Type B pancreatic cell (in vitro differentiated cells): ENCODE measurements around the gene PLIN3. TPM values are rescaled to one million over a fixed set of nuclear protein-coding genes. Genes with fewer than 3 reads are reported as not detected.
"Not testable (repeated sequence)": the region's sequence is repeated elsewhere in the genome, so short reads cannot be mapped to it uniquely, and the experiment has no call there.

Experiments
- DNase-seq: peaks from one replicate; pipeline ENCODE4 v3.0.0; 2021; ENCODE audit warnings: mixed read lengths; ENCODE audit not compliant: unreplicated experiment; ENCODE audit errors: extremely low spot score
- H3K27ac Mint-ChIP-seq: 2 replicates; pipeline ENCODE4 v1.8.0; 2021; ENCODE audit warnings: mild to moderate bottlenecking, mixed read lengths
- H3K27me3 Mint-ChIP-seq: 2 replicates; pipeline ENCODE4 v1.8.0; 2021; ENCODE audit warnings: mixed read lengths
- H3K36me3 Mint-ChIP-seq: 2 replicates; pipeline ENCODE4 v1.8.0; 2021; ENCODE audit warnings: mixed read lengths
- H3K4me1 Mint-ChIP-seq: one replicate; pipeline ENCODE4 v1.8.0; 2021; ENCODE audit warnings: mixed read lengths; ENCODE audit not compliant: unreplicated experiment
- H3K4me3 Mint-ChIP-seq: 2 replicates; pipeline ENCODE4 v1.8.0; 2021; ENCODE audit warnings: mild to moderate bottlenecking, mixed read lengths
- H3K9me3 Mint-ChIP-seq: 2 replicates; pipeline ENCODE4 v1.8.0; 2021; ENCODE audit warnings: mixed read lengths
- total RNA-seq: library from RNA; stranded (reverse); gene quantifications from 2 replicates; pipeline ENCODE4 v1.2.1, GENCODE V29; 2021; ENCODE audit warnings: low replicate concordance
- TF ChIP-seq, protein P1 (sequence below): fragments of 200-600 bp; sonication (generic); conservative IDR thresholded peaks from 2 replicates; pipeline ENCODE4 v1.5.0; 2021; ENCODE audit warnings: antibody characterized with exemption, mild to moderate bottlenecking

PLIN3 gene
- total RNA-seq, 1 donor from 2014 or later: 53.9 TPM

DNA sequence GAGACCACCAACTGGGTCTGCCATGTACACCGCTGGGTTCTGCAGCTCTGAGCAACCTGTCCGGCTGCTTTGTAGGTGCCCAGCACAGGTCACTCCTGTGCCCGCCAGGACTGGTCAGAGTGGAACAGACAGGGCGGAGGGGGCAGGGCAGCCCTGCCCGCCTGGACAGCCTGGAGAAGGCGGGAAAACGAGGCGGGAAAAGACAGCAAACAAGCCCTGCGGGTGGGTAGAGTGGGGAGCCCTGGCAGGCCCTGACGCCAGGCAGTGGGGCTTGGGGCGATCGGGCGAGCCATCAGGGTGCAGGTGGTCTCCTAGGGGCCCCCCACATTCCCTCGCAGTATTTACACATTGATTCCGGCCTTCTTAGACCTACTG lies 41.3 kb upstream of the PLIN3 start:
- no peak for DNase-seq
- Mint-ChIP-seq H3K9me3 (no peaks in the 10 kb centered on the region), H3K4me3 (peak overlapping the region; percentile 76), H3K27me3 (no peaks in the 10 kb centered on the region), H3K27ac (peak overlapping the region; percentile 27), H3K4me1 (peaks cover 23% of the 10 kb centered on the region), H3K36me3 (no peaks in the 10 kb centered on the region)
- TF ChIP-seq, protein P1, sequence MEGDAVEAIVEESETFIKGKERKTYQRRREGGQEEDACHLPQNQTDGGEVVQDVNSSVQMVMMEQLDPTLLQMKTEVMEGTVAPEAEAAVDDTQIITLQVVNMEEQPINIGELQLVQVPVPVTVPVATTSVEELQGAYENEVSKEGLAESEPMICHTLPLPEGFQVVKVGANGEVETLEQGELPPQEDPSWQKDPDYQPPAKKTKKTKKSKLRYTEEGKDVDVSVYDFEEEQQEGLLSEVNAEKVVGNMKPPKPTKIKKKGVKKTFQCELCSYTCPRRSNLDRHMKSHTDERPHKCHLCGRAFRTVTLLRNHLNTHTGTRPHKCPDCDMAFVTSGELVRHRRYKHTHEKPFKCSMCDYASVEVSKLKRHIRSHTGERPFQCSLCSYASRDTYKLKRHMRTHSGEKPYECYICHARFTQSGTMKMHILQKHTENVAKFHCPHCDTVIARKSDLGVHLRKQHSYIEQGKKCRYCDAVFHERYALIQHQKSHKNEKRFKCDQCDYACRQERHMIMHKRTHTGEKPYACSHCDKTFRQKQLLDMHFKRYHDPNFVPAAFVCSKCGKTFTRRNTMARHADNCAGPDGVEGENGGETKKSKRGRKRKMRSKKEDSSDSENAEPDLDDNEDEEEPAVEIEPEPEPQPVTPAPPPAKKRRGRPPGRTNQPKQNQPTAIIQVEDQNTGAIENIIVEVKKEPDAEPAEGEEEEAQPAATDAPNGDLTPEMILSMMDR: no peak

DNA sequence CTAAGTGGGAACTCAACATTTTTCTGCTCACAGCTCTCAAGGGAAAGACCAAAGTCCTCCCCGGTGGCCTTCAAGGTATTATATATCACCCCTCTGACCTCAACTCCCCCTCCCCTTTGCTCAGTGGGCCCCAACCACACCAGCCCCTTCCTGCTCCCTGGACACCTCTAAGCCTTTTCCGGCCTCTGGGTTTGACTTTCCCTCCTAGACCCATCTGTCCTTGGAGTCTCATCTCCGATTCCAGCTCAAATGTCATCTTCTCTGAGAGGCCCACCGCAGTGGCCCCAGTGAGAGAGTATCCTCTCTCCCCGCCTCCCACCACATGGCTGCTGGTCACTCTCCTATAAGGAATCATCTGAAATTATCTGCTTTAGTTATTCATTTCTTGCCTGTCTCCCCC lies 40.9 kb upstream of the PLIN3 start:
- TF ChIP-seq, protein P1: no peak
- no peaks in the 10 kb centered on the region for H3K27me3 Mint-ChIP-seq
- peak overlapping the region; percentile 27 for H3K27ac Mint-ChIP-seq
- peak overlapping the region; percentile 76 for H3K4me3 Mint-ChIP-seq
- peaks cover 23% of the 10 kb centered on the region for H3K4me1 Mint-ChIP-seq
- H3K36me3 Mint-ChIP-seq: no peaks in the 10 kb centered on the region
- no peaks in the 10 kb centered on the region for H3K9me3 Mint-ChIP-seq
- DNase-seq: no peak

DNA sequence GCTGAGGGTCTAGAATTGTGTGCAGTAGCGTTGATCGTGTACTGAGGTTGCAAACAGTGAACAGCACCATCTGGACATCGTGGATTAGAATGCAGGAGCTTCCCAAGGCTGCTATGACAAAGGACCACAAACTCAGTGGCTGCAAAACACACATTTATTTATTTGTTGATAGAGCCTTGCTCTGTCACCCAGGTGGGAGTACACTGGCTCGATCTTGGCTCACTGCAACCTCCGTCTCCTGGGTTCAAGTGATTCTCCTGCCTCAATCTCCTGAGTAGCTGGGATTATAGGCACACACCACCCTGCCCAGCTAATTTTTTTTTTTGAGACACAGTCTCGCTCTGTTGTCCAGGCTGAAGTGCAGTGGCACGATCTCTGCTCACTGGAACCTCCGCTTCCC lies 39.5 kb upstream of the PLIN3 start:
- Mint-ChIP-seq H3K4me1 (peaks cover 16% of the 10 kb centered on the region), H3K9me3 (no peaks in the 10 kb centered on the region), H3K36me3 (no peaks in the 10 kb centered on the region), H3K27me3 (no peaks in the 10 kb centered on the region), H3K4me3 (no peak overlapping the region), H3K27ac (no peak overlapping the region)
- DNase-seq: no peak
- TF ChIP-seq, protein P1: no peak

DNA sequence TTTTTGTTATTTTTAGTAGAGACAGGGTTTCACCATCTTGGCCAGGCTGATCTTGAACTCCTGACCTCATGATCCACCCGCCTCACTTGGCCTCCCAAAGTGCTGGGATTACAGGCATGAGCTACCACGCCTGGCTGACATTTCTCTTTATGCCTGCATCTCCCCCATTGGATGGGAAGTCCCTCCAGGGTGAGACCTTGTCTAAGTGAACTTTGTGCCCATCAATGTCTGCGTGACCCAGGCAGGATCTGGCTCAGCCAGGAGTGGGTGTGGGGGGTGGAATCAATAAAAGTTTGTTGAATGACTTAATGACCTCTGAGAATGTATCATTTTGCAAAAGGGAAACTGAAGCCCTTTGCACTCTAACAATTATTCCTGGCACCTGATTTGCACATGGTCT lies 37.0 kb upstream of the PLIN3 start:
- DNase-seq: no peak
- H3K36me3 Mint-ChIP-seq: no peaks in the 10 kb centered on the region
- H3K27me3 Mint-ChIP-seq: no peaks in the 10 kb centered on the region
- no peak overlapping the region for H3K27ac Mint-ChIP-seq
- H3K4me3 Mint-ChIP-seq: no peak overlapping the region
- peaks cover 9% of the 10 kb centered on the region for H3K4me1 Mint-ChIP-seq
- H3K9me3 Mint-ChIP-seq: no peaks in the 10 kb centered on the region
- TF ChIP-seq, protein P1: no peak

DNA sequence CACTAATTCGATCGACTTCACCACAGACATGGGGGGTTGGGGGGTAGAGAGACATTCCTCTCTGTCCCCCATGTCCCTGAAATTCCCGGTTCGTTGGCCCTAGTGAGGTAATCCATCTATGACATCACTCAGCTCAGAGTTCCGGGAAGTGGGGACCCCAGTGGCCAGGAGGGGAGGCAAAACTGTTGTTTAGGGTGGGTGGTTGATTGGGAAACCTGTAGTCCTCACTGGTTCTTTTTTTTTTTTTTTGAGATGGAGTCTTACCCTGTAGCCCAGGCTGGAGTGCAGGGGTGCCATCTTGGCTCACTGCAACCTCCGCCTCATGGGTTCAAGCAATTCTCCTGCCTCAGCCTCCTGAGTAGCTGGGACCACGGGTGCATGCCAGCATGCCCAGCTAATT lies 35.3 kb upstream of the PLIN3 start, which contains the start of gene ARRDC5:
ARRDC5 (minus strand) TSS at position 101 of the 400 bp plus-strand sequence; CDS start at position 30, 71 bp downstream.
- Mint-ChIP-seq H3K27me3 (no peaks in the 10 kb centered on the region), H3K36me3 (no peaks in the 10 kb centered on the region), H3K9me3 (no peaks in the 10 kb centered on the region), H3K4me3 (no peak within 1 kb of the TSS), H3K27ac (no peak within 1 kb of the TSS), H3K4me1 (no peaks in the 10 kb centered on the region)
- TF ChIP-seq, protein P1: no peak
- DNase-seq: no peak

DNA sequence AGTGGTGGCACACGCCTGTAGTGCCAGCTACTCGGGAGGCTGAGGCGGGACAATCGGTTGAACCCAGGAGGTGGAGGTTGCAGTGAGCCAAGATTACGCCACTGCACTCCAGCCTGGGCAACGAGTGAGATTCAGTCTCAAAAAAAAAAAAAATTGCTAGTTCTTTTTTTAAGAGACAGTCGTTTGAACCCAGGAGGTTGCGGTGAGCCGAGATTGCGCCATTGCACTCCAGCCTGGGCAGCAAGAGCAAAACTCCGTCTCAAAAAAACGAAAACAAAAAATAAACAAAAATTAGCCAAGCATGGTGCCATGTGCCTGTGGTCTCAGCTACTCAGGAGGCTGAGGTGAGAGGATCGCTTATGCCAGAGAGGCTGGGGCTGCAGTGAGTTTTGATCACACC lies 33.4 kb upstream of the PLIN3 start:
- H3K4me3 Mint-ChIP-seq, H3K4me1 Mint-ChIP-seq, H3K27me3 Mint-ChIP-seq, H3K9me3 Mint-ChIP-seq, H3K27ac Mint-ChIP-seq, DNase-seq, H3K36me3 Mint-ChIP-seq: not testable (repeated sequence)
